Measurements from ENCODE around the gene CNN2. TPM values are rescaled to one million over a fixed set of nuclear protein-coding genes. Genes with fewer than 3 reads are reported as not detected.

Gene CNN2
- 877 TPM for polyA plus RNA-seq (2013, experiment 1 of 2; ENCODE audit: insufficient read length)
- 938 TPM for polyA plus RNA-seq (2013, experiment 2 of 2; ENCODE audit: insufficient read length)

DNA sequence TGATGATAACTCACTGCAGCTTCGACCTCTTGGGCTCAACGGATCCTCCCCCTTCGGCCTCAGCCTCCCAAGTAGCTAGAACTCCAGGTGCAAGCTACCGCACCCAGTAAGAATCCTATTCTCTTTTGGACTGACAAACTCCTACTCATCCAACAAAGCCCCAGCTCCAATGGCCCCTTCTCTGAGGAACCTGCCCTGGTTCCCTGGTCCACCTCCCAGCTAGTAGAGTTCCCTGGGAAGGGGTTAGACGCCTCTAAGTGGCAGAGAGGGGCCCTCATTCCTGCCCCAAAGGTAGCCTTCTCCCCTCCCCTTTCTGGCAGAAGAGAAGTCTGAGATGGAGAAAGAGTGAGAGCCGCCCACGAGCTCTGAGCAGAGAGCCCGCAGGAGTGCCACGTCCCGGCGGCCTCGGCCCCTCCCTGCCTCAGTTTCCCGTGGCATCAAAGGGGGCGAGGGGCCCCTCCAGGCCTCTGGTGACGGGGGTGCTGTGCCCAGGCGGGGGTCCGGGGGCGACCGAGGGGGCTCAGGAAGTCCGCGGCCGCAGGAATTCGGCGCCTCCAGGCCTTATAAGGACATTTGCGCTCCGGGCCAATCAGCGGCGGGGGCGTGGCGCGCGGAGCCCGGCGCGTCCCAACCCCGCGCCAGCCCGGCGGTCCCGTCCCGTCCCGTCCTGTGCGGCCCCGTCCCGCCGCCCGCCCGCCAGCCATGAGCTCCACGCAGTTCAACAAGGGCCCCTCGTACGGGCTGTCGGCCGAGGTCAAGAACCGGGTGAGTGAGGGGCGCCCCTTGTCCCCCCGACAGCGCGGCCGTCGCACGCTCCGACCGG, at the start of gene CNN2:
Gene CNN2 (plus strand): TSS at position 649 of the 823 bp plus-strand sequence. CDS start 54 bp downstream, at position 703.
- DNase-seq: peak; percentile 87

- no peak for DNase-seq
Measured at GRCh38 chr19:977058-977464, 49.3 kb upstream of the CNN2 start.

DNA sequence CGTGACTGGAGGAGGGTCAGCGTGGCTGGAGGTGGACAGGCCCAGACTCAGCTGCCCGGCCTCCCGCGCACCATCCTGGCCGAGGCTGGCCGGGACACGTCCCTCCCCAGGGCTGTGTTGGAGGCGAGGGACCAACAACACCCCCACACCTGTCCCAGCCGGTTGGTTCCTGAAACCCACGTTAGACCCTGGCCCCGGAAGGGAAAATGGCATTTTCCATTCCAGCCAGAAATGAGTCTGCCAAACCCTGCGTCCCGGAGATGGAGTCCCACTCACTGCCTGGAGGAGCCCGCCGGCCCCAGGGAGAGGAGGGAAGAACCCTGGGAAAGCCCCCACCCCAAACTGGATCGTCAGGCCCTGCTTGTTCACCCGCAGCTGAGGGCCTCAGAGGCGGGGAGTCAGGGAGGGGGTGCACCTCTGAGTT, 47.1 kb upstream of the CNN2 start:
- no peak for DNase-seq

GRCh38 chr19:980133-980998, 46.0 kb upstream of the CNN2 start:
- no peak for DNase-seq

GRCh38 chr19:982567-983170, 43.7 kb upstream of the CNN2 start:
- DNase-seq: peak; percentile 48

- DNase-seq: peak; percentile 88
Measured at GRCh38 chr19:984165-984967, 42.0 kb upstream of the CNN2 start, which contains the start of gene WDR18. WDR18 (plus strand) TSS chr19:984345; CDS start chr19:984354, 9 bp downstream.

DNA sequence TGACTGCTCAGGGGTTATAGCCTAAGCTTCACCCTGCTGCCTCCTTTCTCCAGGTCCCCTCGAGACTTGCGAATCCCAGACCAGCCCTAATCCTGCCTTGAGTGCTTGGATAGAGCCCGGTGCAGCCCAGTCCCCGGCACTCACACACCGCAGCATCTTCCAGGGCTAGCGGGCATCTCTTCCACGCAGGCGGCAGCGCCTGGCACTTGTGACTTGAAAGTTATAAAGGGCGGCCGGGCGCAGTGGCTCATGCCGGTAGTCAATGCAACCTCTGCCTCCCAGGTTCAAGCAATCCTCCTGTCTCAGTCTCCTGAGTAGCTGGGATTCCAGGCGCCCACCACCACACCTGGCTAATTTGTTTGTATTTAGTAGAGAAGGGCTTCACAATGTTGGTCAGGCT, 40.3 kb upstream of the CNN2 start:
- no peak for DNase-seq

DNA sequence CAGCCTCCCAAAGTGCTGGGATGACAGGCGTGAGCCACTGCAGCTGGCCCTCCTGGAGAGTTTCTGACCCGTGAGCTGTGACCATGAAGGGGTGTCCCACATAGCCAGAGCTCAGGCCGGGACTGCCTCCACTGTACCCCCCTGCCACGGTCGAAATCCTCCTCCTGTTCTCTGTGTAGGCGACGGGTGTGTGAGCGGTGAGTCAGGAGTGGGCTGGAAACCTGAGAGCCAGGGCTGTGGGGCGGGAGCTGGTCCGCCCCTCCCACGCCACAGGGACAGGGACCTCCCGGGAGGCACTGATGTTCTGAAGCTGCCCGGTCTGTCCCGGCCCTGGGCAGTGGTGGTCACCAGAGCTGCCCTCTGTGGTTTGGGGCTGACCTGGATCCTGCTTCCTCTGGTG, 38.3 kb upstream of the CNN2 start:
- DNase-seq: no peak

GRCh38 chr19:988510-988909, 37.9 kb upstream of the CNN2 start:
- no peak for DNase-seq

- no peak for DNase-seq
Measured at GRCh38 chr19:989381-990081, 36.9 kb upstream of the CNN2 start.

- DNase-seq: no peak
Measured at GRCh38 chr19:990119-990571, 36.3 kb upstream of the CNN2 start.

DNA sequence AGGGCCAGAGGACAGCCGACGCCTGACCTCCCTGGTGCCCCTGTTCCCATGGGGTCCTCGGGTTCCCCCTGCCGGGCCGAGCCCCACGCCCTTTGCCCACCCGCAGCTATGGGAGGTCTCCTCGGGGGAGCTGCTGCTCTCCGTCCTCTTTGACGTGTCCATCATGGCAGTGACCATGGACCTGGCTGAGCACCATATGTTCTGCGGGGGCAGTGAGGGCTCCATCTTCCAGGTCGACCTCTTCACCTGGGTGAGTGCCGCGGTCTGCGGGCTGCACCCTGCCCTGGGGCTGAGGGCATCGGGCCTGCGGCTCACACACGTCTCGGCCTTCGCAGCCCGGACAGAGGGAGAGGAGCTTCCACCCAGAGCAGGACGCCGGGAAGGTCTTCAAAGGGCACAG, 35.7 kb upstream of the CNN2 start:
- DNase-seq: no peak

GRCh38 chr19:991174-991931, 35.1 kb upstream of the CNN2 start:
- no peak for DNase-seq

DNA sequence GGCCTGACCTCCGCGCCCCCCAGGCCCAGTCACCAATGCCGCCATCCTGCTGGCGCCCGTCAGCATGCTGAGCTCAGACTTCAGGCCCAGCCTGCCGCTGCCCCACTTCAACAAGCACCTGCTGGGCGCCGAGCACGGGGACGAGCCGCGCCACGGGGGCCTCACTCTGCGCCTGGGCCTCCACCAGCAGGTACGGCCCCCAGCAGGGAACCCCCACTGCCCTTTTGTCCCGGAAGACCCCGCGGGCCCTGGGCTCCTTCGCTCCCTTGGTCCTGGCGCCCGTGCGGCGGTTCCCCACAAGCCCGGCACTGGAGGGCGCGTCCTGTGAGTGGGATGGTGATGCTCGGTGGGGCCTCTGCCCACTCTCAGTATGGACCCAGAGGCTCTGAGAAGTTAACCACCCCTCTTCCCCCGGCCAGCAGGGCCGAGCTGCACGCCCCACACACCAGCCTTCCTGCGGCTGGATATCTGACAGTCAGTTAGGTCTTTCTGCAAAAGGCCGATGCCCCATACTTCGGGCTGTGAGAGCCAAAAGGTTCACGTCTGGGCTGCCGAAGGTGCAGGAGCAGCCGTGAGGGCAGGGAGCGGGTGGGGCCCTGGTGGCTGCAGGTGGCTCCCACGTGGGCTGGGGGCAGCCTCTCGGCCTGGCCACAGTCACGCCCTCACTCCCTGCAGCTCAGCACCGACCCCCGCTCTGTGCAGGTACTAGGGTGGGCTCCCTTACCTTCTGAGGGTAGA, 34.3 kb upstream of the CNN2 start:
- DNase-seq: no peak

- DNase-seq: no peak
Measured at GRCh38 chr19:992670-993055, 33.7 kb upstream of the CNN2 start.

DNA sequence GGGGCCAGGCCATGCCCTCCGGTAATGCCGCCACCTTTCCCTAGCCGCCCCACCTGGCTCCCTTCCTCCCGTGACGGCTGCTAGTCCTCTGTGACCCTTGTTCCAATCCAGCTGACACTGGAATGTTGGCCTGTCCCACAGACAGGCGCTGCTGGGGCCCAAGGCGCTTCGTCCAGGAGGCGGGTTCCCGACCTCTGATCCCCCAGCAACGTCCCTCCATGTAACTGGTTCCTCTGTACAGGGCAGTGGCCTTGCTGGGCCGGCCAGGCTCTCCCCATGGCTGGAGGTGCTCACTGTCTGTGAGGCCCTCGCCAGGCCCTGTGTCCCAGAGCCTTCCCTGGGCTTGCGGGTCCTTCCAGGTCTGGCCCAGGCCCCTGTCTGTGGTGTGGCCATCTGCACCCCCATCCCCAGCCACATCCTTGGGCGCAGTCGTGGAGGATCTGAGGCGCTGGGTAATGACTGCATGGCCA, 33.0 kb upstream of the CNN2 start:
- DNase-seq: no peak

- DNase-seq: no peak
Measured at GRCh38 chr19:993831-994393, 32.5 kb upstream of the CNN2 start.

GRCh38 chr19:994516-994915, 31.9 kb upstream of the CNN2 start:
- no peak for DNase-seq
